Activated CD8-positive, alpha-beta memory T cell treated with anti-CD3 and anti-CD28 coated beads, Interleukin-2, amount 10 ng/mL, durations not matched to agents 7 days and 5 days (primary cell): ENCODE data around the gene ANKS1A. TPM values are rescaled to one million over a fixed set of nuclear protein-coding genes. Genes with fewer than 3 reads are reported as not detected.

ENCODE experiments used
- ATAC-seq: fragments of 150-1000 bp; cut with Tn5 transposase; one replicate; pipeline ENCODE4 v1.10.0; 2021; ENCODE audit warnings: moderate library complexity
- CTCF ChIA-PET: fragments of 350-600 bp; sonication (Branson Sonifier 250); formaldehyde crosslinking; loops from one replicate; lab custom pipeline; 2021; ENCODE audit warnings: antibody characterized with exemption; lab: Charles Lee
- DNase-seq: peaks from one replicate; pipeline ENCODE4 v3.0.0-alpha.2; 2020
- H3K27ac Mint-ChIP-seq: one replicate; pipeline ENCODE4 v1.8.0; 2021; ENCODE audit warnings: mild to moderate bottlenecking, mixed read lengths
- H3K27me3 Mint-ChIP-seq: one replicate; pipeline ENCODE4 v1.8.0; 2021; ENCODE audit warnings: mixed read lengths
- H3K36me3 Mint-ChIP-seq: one replicate; pipeline ENCODE4 v1.8.0; 2021; ENCODE audit warnings: mild to moderate bottlenecking, mixed read lengths
- H3K4me1 Mint-ChIP-seq: one replicate; pipeline ENCODE4 v1.8.0; 2021; ENCODE audit warnings: mixed read lengths
- H3K4me3 Mint-ChIP-seq: one replicate; pipeline ENCODE4 v1.8.0; 2021; ENCODE audit warnings: mild to moderate bottlenecking, moderate library complexity, mixed read lengths
- H3K9me3 Mint-ChIP-seq: one replicate; pipeline ENCODE4 v1.8.0; 2022; ENCODE audit warnings: low read depth, mixed read lengths
- total RNA-seq, 2 experiments: library from RNA; stranded (reverse); gene quantifications; one replicate each; pipeline ENCODE4 v1.2.3, GENCODE V29; 2021

Gene ANKS1A
- total RNA-seq, 2 experiments from 2014 or later, result 8.3 to 9.6 TPM

DNA sequence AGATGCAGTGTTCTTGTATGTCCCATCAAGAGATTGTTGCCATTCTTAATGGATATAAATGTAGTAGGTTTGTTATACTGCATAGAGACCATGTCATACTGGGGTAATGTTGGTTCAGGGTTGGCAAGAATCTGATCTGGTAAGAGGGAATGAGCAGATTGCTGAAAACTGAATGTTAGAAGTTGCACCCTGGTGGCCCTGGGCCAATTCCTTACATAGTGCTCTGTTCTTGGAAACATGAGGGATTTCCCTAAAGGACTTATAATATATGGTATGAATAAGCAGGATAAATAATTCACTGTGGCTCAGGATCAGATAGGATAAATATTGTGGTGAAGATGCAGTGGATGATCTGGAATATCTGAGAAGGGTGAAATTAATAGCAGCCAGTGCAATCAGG lies 70.2 kb downstream of the ANKS1A start:
- no peaks in the 10 kb centered on the region for H3K9me3 Mint-ChIP-seq
- no peak for ATAC-seq
- H3K27ac Mint-ChIP-seq, result no peak overlapping the region
- no peak overlapping the region for H3K4me3 Mint-ChIP-seq
- H3K4me1 Mint-ChIP-seq, result peaks cover 4% of the 10 kb centered on the region
- DNase-seq, result no peak
- CTCF ChIA-PET, result interaction anchor here (2.0 kb wide), 1 partner anchor 27 kb away, joined by 6 read pairs; no protein-coding TSS in a partner anchor
- no peaks in the 10 kb centered on the region for H3K36me3 Mint-ChIP-seq
- no peaks in the 10 kb centered on the region for H3K27me3 Mint-ChIP-seq

DNA sequence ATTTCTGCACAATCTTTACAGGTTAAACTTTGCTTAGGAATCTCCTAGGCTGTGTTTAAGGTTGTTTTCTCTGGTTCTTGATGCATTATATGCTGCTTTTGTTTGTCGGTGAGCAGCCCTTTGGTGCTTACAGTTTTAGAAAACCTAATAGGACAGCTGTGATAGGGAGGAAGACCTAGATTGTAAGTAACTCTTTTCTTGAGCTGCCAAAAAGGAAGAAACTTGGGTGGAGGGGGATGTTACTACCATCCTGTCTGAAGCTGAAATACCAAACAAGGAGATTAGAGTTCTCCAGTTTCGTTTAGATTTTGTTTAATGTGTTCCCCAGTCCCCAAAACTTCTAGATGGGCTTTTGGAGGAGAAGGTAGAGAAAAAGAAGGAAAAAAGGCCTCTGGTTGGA lies 72.0 kb downstream of the ANKS1A start:
- no peaks in the 10 kb centered on the region for H3K9me3 Mint-ChIP-seq
- CTCF ChIA-PET, result interaction anchor here (2.0 kb wide), 1 partner anchor 26 kb away, joined by 6 read pairs; no protein-coding TSS in a partner anchor
- no peak overlapping the region for H3K27ac Mint-ChIP-seq
- H3K4me3 Mint-ChIP-seq, result no peak overlapping the region
- no peak for DNase-seq
- H3K36me3 Mint-ChIP-seq, result no peaks in the 10 kb centered on the region
- no peaks in the 10 kb centered on the region for H3K4me1 Mint-ChIP-seq
- H3K27me3 Mint-ChIP-seq, result no peaks in the 10 kb centered on the region
- ATAC-seq, result no peak

DNA sequence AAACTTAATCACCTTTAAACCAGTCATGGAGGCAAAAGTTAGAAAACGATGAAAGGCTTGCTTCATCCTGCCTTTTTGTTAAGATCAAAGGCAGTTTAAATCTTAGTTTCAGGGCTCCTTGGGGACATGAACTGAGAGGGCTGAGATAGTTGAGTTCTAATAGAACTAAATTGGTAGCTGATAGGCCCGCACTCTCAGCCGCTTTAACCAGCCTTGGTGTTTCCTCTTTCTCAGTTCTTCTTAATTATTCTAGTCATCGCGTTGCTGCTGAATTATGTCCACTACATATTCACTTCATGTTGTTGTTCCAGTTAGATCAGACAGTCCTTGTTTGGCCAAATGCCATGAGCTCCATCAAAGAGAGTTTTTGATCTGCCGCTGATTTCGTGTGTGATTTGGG lies 72.5 kb downstream of the ANKS1A start:
- H3K4me3 Mint-ChIP-seq, result no peak overlapping the region
- H3K36me3 Mint-ChIP-seq, result no peaks in the 10 kb centered on the region
- no peaks in the 10 kb centered on the region for H3K9me3 Mint-ChIP-seq
- CTCF ChIA-PET, result no interaction called here
- H3K27me3 Mint-ChIP-seq, result no peaks in the 10 kb centered on the region
- no peaks in the 10 kb centered on the region for H3K4me1 Mint-ChIP-seq
- no peak for DNase-seq
- ATAC-seq, result no peak
- no peak overlapping the region for H3K27ac Mint-ChIP-seq

DNA sequence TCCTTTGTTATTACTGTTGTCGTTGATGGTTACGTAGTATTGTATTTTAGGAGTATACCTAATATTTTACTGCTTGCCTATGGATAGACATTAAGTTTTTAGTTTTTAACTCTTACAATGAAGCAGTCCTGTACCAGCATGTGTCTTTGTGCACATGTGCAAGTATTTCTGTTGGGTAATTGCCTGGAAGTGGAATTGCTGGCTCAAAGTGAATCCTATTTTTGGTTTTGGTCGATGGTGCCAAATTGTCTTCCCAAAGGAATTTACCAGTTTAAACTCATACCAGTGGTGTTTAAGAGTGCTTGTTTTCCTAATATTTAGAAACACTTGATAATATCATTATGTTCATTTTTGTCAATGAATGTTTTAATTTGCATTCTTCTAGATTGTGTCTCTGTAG lies 75.5 kb downstream of the ANKS1A start:
- no peaks in the 10 kb centered on the region for H3K27me3 Mint-ChIP-seq
- DNase-seq, result no peak
- ATAC-seq, result no peak
- no peak overlapping the region for H3K4me3 Mint-ChIP-seq
- CTCF ChIA-PET, result no interaction called here
- no peaks in the 10 kb centered on the region for H3K9me3 Mint-ChIP-seq
- no peaks in the 10 kb centered on the region for H3K36me3 Mint-ChIP-seq
- peaks cover 2% of the 10 kb centered on the region for H3K4me1 Mint-ChIP-seq
- H3K27ac Mint-ChIP-seq, result no peak overlapping the region

DNA sequence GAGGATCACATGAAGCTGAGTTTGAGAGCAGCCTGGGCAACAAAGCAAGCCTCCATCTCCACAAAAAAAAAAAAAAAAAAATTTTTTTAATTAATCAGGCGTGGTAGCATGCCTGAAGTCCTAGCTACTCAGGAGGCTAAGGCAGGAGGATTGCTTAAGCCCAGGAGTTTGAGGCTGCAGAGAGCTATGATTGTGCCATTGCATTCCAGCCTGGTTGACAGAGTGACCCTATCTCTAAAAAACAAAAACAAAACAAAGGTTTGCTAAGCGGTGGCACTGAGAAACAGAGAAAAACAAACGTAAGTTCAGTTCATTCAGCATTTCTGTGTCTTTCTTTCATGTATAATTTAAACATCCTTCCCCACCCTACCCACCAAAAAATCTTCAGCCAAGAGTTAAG lies 78.4 kb downstream of the ANKS1A start:
- Mint-ChIP-seq H3K27ac (no peak overlapping the region), H3K9me3 (no peaks in the 10 kb centered on the region), H3K4me3 (no peak overlapping the region), H3K27me3 (no peaks in the 10 kb centered on the region), H3K36me3 (peaks cover 6% of the 10 kb centered on the region), H3K4me1 (peaks cover 14% of the 10 kb centered on the region)
- ATAC-seq (no peak), DNase-seq (no peak)
- CTCF ChIA-PET, result interaction anchor here (1.2 kb wide), 1 partner anchor 19 kb away, joined by 6 read pairs; no protein-coding TSS in a partner anchor

DNA sequence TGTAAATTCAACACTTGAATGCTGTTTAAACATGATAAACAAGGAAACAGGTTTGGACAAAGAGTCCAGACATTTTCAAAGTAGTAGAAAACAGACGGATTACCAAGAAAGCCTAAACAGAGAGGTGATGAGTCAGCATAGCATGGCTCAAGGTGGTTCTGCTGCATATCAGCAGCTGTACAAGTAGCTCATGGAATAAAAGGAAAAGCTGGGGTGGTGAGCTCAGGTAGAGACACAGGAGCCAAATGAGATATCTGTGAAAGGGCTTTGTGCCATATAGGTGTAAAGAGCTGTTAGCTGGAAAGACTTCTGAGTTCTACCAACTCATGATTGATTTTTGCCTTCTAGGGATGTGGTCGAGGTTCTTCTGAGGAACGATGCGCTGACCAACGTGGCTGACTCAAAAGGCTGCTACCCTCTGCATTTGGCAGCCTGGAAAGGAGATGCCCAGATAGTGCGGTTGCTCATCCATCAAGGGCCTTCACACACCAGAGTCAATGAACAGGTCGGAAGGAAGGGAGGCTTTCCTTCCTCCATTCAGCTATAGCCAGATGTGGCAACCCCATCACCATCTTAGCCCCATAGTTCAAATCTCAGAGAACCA lies 80.7 kb downstream of the ANKS1A start:
- Mint-ChIP-seq H3K27me3 (no peaks in the 10 kb centered on the region), H3K36me3 (peaks cover 6% of the 10 kb centered on the region), H3K4me1 (peaks cover 14% of the 10 kb centered on the region), H3K27ac (no peak overlapping the region), H3K4me3 (no peak overlapping the region), H3K9me3 (no peaks in the 10 kb centered on the region)
- DNase-seq (peak; percentile 67), ATAC-seq (peak; percentile 47)
- CTCF ChIA-PET, result interaction anchor here (1.0 to 2.5 kb wide), 3 partner anchors 17 to 236 kb away, joined by 3 to 15 read pairs (median 3); no protein-coding TSS in a partner anchor

DNA sequence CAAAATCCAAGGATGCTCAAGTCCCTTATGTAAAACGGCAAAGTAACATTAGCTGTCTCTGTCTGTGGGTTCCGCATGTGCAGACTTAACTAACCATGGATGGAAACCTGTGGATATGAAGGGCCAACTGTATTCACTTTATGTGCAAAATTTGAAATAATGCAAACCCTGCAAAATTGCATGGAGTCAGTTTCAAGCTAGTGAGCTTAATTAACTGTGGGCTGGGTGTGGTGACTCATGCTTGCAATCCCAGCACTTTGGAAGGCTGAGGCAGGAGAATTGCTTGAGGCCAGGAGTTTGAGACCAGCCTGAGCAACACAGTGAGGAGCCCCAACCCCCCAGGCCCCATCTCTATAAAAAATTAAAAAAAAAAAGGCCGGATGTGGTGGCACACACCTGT lies 81.4 kb downstream of the ANKS1A start:
- H3K36me3 Mint-ChIP-seq, result peaks cover 6% of the 10 kb centered on the region
- H3K27me3 Mint-ChIP-seq, result no peaks in the 10 kb centered on the region
- DNase-seq, result no peak
- no peak for ATAC-seq
- H3K4me1 Mint-ChIP-seq, result peaks cover 14% of the 10 kb centered on the region
- H3K27ac Mint-ChIP-seq, result no peak overlapping the region
- CTCF ChIA-PET, result interaction anchor here (0.8 to 2.5 kb wide), 3 partner anchors 17 to 235 kb away, joined by 3 to 15 read pairs (median 3); partner anchors contain the start of gene TAF11
- no peak overlapping the region for H3K4me3 Mint-ChIP-seq
- no peaks in the 10 kb centered on the region for H3K9me3 Mint-ChIP-seq

DNA sequence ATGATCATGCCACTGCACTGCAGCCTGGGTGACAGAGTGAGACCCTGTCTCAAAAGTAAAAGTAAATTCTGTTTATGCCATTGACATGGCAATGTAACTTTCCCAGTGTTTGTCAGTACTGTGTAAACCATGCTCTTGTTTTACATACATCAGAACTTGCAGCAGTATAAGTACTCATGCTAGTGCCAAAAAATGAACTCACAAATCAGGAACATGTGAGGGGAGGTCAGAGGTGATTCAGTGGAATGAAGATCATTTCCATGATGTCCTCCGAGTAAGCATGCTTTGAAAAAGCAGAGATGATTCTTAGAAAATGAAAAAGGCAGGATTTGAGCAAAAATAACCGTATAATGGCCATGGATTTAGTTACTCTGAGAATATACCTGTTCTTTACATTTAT lies 81.9 kb downstream of the ANKS1A start:
- no peak overlapping the region for H3K27ac Mint-ChIP-seq
- CTCF ChIA-PET, result interaction anchor here (0.8 to 2.5 kb wide), 3 partner anchors 16 to 83 kb away, joined by 3 to 15 read pairs (median 8); partner anchors contain the start of gene TAF11
- H3K36me3 Mint-ChIP-seq, result peaks cover 6% of the 10 kb centered on the region
- H3K4me3 Mint-ChIP-seq, result no peak overlapping the region
- no peaks in the 10 kb centered on the region for H3K27me3 Mint-ChIP-seq
- no peak for DNase-seq
- H3K4me1 Mint-ChIP-seq, result peaks cover 14% of the 10 kb centered on the region
- H3K9me3 Mint-ChIP-seq, result no peaks in the 10 kb centered on the region
- no peak for ATAC-seq

DNA sequence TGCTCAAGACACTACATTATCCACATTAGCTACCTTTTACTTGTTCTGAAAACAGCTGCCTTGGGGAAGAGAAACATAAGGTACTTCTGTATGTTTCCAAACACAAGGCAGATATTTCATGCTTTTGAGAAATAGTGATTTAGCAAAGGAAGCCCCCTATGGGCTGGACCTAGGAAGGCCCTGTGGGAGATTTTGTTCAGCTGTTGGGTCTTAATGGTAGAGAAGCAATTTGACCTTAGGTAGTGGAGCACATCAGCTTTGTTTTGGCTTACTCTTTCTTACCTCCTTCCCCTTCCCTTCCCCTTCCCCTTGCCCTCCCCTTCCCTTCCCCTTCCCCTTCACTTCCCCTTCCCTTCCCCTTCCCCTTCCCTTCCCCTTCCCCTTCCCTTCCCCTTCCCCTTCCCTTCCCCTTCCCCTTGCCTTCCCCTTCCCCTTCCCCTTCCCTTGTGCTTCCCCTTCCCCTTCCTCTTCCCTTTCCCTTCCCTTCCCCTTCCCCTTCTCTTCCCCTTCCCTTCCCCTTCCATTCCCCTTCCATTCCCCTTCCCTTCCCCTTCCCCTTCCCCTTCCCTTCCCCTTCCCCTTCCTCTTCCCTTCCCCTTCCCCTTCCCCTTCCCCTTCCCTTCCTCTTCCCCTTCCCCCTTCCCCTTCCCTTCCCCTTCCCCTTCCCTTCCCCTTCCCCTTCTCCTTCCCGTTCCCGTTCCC lies 84.6 kb downstream of the ANKS1A start:
- no peak overlapping the region for H3K27ac Mint-ChIP-seq
- H3K27me3 Mint-ChIP-seq, result no peaks in the 10 kb centered on the region
- CTCF ChIA-PET, result interaction anchor here (0.9 to 1.1 kb wide), 2 partner anchors 10 to 166 kb away, joined by 3 read pairs; no protein-coding TSS in a partner anchor
- no peak for DNase-seq
- no peak for ATAC-seq
- no peaks in the 10 kb centered on the region for H3K9me3 Mint-ChIP-seq
- H3K4me3 Mint-ChIP-seq, result no peak overlapping the region
- H3K36me3 Mint-ChIP-seq, result peaks cover 6% of the 10 kb centered on the region
- H3K4me1 Mint-ChIP-seq, result peaks cover 14% of the 10 kb centered on the region

DNA sequence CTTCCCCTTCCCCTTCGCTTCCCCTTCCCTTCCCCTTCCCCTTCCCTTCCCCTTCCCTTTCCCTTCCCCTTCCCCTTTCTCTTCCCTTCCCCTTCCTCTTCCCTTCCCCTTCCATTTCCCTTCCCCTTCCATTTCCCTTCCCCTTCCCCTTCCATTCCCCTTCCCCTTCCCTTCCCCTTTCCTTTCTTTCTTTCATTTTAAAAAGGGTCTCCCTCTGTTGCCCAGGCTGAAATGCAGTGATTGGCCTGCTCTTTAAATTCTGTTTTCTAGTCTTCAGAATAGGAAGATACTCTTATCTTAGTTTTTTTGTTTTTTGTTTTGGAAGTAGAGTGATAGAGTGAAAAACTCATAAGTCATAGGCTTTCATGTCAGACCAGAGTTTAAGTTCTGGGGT lies 85.2 kb downstream of the ANKS1A start:
- peaks cover 6% of the 10 kb centered on the region for H3K36me3 Mint-ChIP-seq
- DNase-seq (no peak), ATAC-seq (no peak)
- H3K27ac Mint-ChIP-seq, result no peak overlapping the region
- H3K4me1 Mint-ChIP-seq, result peaks cover 14% of the 10 kb centered on the region
- H3K9me3 Mint-ChIP-seq, result no peaks in the 10 kb centered on the region
- CTCF ChIA-PET, result no interaction called here
- no peaks in the 10 kb centered on the region for H3K27me3 Mint-ChIP-seq
- H3K4me3 Mint-ChIP-seq, result no peak overlapping the region

DNA sequence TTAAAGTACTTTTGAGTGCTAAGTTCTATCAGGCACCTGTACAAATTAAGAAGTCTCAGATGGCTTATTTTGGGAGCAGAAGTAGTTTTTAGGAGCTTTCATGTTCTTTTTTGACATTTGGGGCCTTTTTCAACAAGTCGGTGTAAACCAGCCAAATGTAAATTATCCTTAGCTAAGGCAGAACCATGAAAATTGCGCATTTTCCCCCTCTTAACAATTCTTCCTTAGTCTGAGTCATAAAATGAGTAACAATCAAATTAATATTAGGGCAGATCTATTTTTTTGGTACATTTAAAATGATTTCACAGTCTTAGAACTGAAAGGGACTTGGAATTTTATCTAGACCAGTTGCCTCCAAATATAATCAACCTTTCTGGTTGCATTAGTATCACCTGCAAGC lies 87.2 kb downstream of the ANKS1A start:
- CTCF ChIA-PET, result interaction anchor here (1.0 kb wide), 1 partner anchor 11 kb away, joined by 3 read pairs; no protein-coding TSS in a partner anchor
- H3K27me3 Mint-ChIP-seq, result no peaks in the 10 kb centered on the region
- H3K9me3 Mint-ChIP-seq, result no peaks in the 10 kb centered on the region
- H3K4me1 Mint-ChIP-seq, result no peaks in the 10 kb centered on the region
- no peaks in the 10 kb centered on the region for H3K36me3 Mint-ChIP-seq
- no peak overlapping the region for H3K27ac Mint-ChIP-seq
- ATAC-seq, result no peak
- H3K4me3 Mint-ChIP-seq, result no peak overlapping the region
- DNase-seq, result no peak

DNA sequence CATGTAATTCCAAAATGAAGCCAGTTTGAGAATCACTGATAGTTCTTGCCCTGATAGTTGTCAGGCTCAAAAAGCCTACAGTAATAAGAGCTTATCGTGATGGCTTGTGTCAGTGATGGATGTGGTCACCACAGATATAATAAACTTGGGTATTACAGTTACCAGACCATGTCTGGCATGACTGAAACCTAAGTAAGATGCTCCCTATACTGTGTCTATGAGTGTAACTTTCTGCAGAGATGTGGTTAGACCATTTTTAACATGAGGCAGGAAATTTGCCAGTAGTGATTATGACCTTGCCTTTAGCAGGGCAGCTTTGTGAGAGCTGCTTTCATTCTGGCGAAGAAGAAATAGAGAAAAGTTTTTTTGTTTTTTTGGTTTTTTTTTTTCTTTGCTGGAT lies 90.2 kb downstream of the ANKS1A start:
- CTCF ChIA-PET, result interaction anchor here (1.3 kb wide), 1 partner anchor 161 kb away, joined by 4 read pairs; no protein-coding TSS in a partner anchor
- Mint-ChIP-seq H3K27ac (no peak overlapping the region), H3K9me3 (no peaks in the 10 kb centered on the region), H3K36me3 (peaks cover 1% of the 10 kb centered on the region), H3K4me1 (no peaks in the 10 kb centered on the region), H3K4me3 (no peak overlapping the region), H3K27me3 (no peaks in the 10 kb centered on the region)
- DNase-seq, result no peak
- ATAC-seq, result no peak

DNA sequence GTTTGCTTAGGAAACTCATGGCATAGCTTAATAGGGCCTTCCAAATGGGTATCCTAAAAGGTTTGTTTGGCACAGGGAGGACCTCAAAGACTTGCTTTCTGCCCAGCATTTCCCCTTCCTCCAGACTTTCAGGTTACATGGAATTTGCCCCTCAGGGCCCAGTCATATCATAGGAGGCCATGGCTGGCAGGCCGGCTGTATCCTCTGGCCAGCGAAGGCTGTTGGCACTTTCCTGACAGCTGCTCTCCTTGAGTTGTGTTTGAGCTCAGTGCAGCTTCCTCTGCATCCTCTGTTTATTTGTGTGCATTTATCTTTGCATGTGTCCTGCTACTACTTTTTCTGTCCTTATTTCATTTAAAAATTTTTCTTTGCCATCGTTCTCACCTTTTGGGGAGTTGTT lies 90.9 kb downstream of the ANKS1A start:
- Mint-ChIP-seq H3K27me3 (no peaks in the 10 kb centered on the region), H3K4me3 (no peak overlapping the region), H3K36me3 (peaks cover 1% of the 10 kb centered on the region), H3K27ac (no peak overlapping the region), H3K4me1 (peaks cover 2% of the 10 kb centered on the region), H3K9me3 (no peaks in the 10 kb centered on the region)
- DNase-seq, result no peak
- no peak for ATAC-seq
- CTCF ChIA-PET, result interaction anchor here (1.3 kb wide), 1 partner anchor 160 kb away, joined by 4 read pairs; no protein-coding TSS in a partner anchor
